Activated naive CD8-positive, alpha-beta T cell treated with anti-CD3 and anti-CD28 coated beads, Interleukin-2, amount 10 ng/mL, durations not matched to agents 7 days and 5 days (primary cell): ENCODE data around the gene SLC25A38. TPM values are rescaled to one million over a fixed set of nuclear protein-coding genes. Genes with fewer than 3 reads are reported as not detected.
A peak's percentile ranks its signal among the peaks of the same experiment; 100 is the strongest.
"Not testable (repeated sequence)": the region's sequence is repeated elsewhere in the genome, so short reads cannot be mapped to it uniquely, and the experiment has no call there.

Source experiments
- ATAC-seq: fragments of 150-1000 bp; cut with Tn5 transposase; one replicate; pipeline ENCODE4 v1.10.0; 2021; ENCODE audit warnings: low read depth, moderate library complexity
- POLR2A ChIA-PET: fragments of 350-600 bp; sonication (Branson Sonifier 250); formaldehyde crosslinking; loops from one replicate; lab custom pipeline; 2021; ENCODE audit warnings: antibody characterized with exemption; lab: Charles Lee
- DNase-seq: peaks from one replicate; pipeline ENCODE4 v3.0.0; 2021
- H3K27ac Mint-ChIP-seq: one replicate; pipeline ENCODE4 v1.8.0; 2022; ENCODE audit warnings: mild to moderate bottlenecking, mixed read lengths
- H3K27me3 Mint-ChIP-seq: one replicate; pipeline ENCODE4 v1.8.0; 2022; ENCODE audit warnings: mild to moderate bottlenecking, moderate library complexity, mixed read lengths
- H3K36me3 Mint-ChIP-seq: one replicate; pipeline ENCODE4 v1.8.0; 2021; ENCODE audit warnings: mild to moderate bottlenecking, mixed read lengths
- H3K4me1 Mint-ChIP-seq: one replicate; pipeline ENCODE4 v1.8.0; 2021; ENCODE audit warnings: mixed read lengths
- H3K4me3 Mint-ChIP-seq: one replicate; pipeline ENCODE4 v1.8.0; 2022; ENCODE audit warnings: mild to moderate bottlenecking, moderate library complexity, mixed read lengths
- H3K9me3 Mint-ChIP-seq: one replicate; pipeline ENCODE4 v1.8.0; 2021; ENCODE audit warnings: mixed read lengths
- total RNA-seq, 2 experiments: library from RNA; stranded (reverse); gene quantifications; one replicate each; pipeline ENCODE4 v1.2.3, GENCODE V29; 2021

SLC25A38 gene
- total RNA-seq, 2 experiments from 2014 or later = 46.0 to 46.1 TPM

DNA sequence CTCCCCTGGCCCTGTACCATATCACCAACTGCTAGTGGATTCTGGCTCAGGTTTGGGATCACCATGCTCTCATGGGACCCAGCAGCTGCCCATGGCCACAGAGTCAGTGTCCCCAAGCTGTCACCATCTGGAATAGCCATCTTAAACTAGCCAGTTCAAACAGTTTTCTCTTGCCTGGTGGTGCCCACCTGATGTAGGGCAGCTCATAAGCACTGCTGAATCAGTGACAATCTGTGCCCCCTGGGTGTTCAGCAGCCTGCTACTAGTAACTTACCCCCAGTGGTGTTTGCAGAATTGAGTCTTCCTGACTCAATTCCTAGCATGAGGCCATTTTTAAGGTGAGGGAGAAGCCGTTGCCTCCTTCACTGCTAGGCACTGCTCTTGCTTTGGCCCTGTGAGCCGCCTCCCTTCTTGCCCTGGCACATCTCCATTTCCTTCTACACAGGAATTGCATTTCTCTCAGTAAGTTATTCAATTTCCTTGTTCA, 31.3 kb downstream of the SLC25A38 start:
- Mint-ChIP-seq H3K36me3 (peaks cover 26% of the 10 kb centered on the region), H3K27ac (peak overlapping the region; percentile 35), H3K4me1 (peaks cover 23% of the 10 kb centered on the region), H3K9me3 (no peaks in the 10 kb centered on the region), H3K4me3 (no peak overlapping the region), H3K27me3 (no peaks in the 10 kb centered on the region)
- ATAC-seq = peak; percentile 19
- POLR2A ChIA-PET = interaction anchor here (1.9 to 2.4 kb wide), 2 partner anchors 8 to 30 kb away, joined by 5 to 6 read pairs; partner anchors contain the start of gene RPSA
- no peak for DNase-seq

- H3K4me1 Mint-ChIP-seq = peaks cover 17% of the 10 kb centered on the region
- DNase-seq, H3K27ac Mint-ChIP-seq, H3K4me3 Mint-ChIP-seq, H3K9me3 Mint-ChIP-seq, ATAC-seq, H3K27me3 Mint-ChIP-seq: not testable (repeated sequence)
- peaks cover 20% of the 10 kb centered on the region for H3K36me3 Mint-ChIP-seq
- POLR2A ChIA-PET = interaction anchor here (1.9 kb wide), 1 partner anchor 9 kb away, joined by 6 read pairs; the partner anchor contains the start of gene RPSA
These were observed 32.1 kb downstream of the SLC25A38 start for GRCh38 chr3:39415302-39415701.

- Mint-ChIP-seq H3K36me3 (peaks cover 19% of the 10 kb centered on the region), H3K9me3 (no peaks in the 10 kb centered on the region), H3K27me3 (no peaks in the 10 kb centered on the region), H3K4me3 (no peak overlapping the region), H3K4me1 (peaks cover 15% of the 10 kb centered on the region), H3K27ac (no peak overlapping the region)
- DNase-seq (no peak), ATAC-seq (peak; percentile 18)
- POLR2A ChIA-PET = interaction anchor here (0.7 kb wide), 1 partner anchor 1298 kb away, joined by 4 read pairs; no protein-coding TSS in a partner anchor
These were observed 32.8 kb downstream of the SLC25A38 start for GRCh38 chr3:39415983-39416382.

GRCh38 chr3:39416998-39417397, 33.8 kb downstream of the SLC25A38 start:
- H3K4me3 Mint-ChIP-seq, H3K27me3 Mint-ChIP-seq, H3K27ac Mint-ChIP-seq, H3K4me1 Mint-ChIP-seq, H3K9me3 Mint-ChIP-seq, DNase-seq, ATAC-seq: not testable (repeated sequence)
- peaks cover 11% of the 10 kb centered on the region for H3K36me3 Mint-ChIP-seq
- POLR2A ChIA-PET = interaction anchor here (0.5 kb wide), 1 partner anchor 79 kb away, joined by 7 read pairs; no protein-coding TSS in a partner anchor

- DNase-seq, H3K27ac Mint-ChIP-seq, ATAC-seq, H3K4me3 Mint-ChIP-seq, H3K27me3 Mint-ChIP-seq, H3K36me3 Mint-ChIP-seq, H3K9me3 Mint-ChIP-seq, POLR2A ChIA-PET, H3K4me1 Mint-ChIP-seq: not testable (repeated sequence)
These were observed 35.5 kb downstream of the SLC25A38 start for GRCh38 chr3:39418556-39419225.

DNA sequence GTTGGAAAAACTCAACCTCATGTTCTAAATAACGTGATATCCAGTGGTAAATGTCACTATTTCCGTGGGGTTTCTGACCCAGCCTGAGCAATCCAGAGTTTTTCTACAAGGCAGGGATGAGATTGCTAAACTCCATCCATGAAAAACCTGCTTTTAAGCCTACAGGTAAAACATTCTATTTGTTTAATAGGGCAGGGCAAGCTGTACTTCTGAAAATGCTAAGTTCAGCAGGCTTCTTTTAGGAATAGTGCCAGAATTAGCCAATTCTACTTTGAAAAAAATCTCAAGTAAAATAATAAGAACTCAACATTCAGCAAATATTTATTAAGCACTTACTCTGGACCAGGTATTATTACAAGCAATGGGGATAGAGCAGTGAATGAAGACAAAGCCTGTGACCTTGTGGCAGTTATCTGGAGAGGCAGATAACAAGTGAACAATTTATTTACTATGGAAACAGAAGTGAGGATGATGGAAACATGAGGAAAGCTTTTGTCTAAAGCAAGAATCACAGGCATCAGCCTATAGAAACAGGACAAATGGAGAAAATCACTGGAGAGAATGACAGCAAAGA, 36.7 kb downstream of the SLC25A38 start:
- no peaks in the 10 kb centered on the region for H3K9me3 Mint-ChIP-seq
- H3K27ac Mint-ChIP-seq = no peak overlapping the region
- H3K27me3 Mint-ChIP-seq = no peaks in the 10 kb centered on the region
- no peak overlapping the region for H3K4me3 Mint-ChIP-seq
- H3K36me3 Mint-ChIP-seq = peaks cover 1% of the 10 kb centered on the region
- no peak for ATAC-seq
- POLR2A ChIA-PET = no interaction called here
- DNase-seq = no peak
- no peaks in the 10 kb centered on the region for H3K4me1 Mint-ChIP-seq

DNA sequence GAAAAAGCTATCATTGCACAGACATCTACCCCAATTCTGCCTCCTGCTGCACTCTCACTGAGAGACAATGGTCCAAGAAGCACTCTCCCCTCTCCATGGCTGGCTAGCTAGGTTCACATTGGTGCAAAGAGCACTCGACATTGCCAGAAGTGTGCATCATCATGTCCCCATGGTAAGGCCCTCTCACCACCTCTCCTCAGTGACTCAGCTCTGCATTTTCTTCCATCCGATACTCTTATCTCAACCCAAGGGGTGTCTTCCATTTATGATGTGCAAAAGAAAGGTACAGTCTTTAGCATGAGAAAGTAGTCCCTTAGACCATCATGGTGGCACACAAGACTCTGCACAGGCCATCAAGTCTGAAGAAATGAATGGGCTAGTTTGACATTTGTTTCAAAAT, 37.4 kb downstream of the SLC25A38 start:
- ATAC-seq = no peak
- no peaks in the 10 kb centered on the region for H3K4me1 Mint-ChIP-seq
- POLR2A ChIA-PET = no interaction called here
- H3K36me3 Mint-ChIP-seq = peaks cover 1% of the 10 kb centered on the region
- DNase-seq = no peak
- H3K4me3 Mint-ChIP-seq = no peak overlapping the region
- H3K27ac Mint-ChIP-seq = no peak overlapping the region
- no peaks in the 10 kb centered on the region for H3K27me3 Mint-ChIP-seq
- H3K9me3 Mint-ChIP-seq = no peaks in the 10 kb centered on the region

DNA sequence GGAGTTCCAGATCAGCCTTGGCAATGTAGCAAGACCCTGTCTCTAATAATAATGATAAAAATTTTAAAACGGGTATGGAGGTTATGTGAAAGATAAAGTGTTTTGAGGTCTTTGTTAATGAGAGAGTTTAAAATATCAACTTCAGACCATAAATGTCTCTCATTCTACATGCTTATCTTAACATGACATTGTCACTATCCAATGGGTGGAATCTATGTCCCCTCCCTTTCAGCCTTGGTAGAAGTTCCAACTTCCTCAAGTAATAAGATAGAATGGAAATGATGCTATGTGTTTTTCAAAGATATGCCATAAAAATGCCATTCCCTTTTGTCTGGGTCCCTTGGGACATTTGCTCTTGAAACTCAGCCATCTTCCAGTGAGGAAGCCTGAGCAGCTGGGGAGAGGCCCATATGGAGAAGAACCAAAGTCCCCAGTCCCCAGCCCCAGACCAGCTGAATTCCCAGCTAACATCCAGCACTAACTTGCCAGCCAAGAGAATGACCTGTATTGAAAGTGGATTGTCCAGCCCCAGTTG, 40.3 kb downstream of the SLC25A38 start:
- DNase-seq (no peak), ATAC-seq (no peak)
- no peaks in the 10 kb centered on the region for H3K4me1 Mint-ChIP-seq
- no peak overlapping the region for H3K4me3 Mint-ChIP-seq
- no peaks in the 10 kb centered on the region for H3K36me3 Mint-ChIP-seq
- POLR2A ChIA-PET = interaction anchor here (0.9 kb wide), 1 partner anchor 14 kb away, joined by 6 read pairs; no protein-coding TSS in a partner anchor
- no peak overlapping the region for H3K27ac Mint-ChIP-seq
- no peaks in the 10 kb centered on the region for H3K9me3 Mint-ChIP-seq
- H3K27me3 Mint-ChIP-seq = no peaks in the 10 kb centered on the region

DNA sequence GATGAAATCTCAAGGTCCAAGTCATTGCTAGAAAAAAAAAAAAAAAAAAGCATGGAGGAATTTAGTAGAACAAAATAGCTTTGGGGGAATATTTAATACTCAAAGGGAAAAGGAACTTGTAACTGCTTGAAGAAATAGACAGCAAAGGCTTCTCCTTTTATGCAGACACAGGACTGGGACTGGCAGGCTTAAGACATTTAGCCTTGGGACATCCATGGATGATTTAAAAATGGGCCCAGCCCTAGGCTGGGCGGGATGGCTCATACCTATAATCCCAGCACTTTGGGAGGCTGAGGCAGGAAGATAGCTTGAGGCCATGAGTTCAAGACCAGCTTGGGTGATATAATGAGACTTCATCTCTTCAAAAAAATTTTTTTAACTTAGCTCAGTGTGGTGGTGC, 43.1 kb downstream of the SLC25A38 start:
- Mint-ChIP-seq H3K27me3 (peaks cover 10% of the 10 kb centered on the region), H3K4me3 (no peak overlapping the region), H3K27ac (no peak overlapping the region), H3K36me3 (no peaks in the 10 kb centered on the region), H3K4me1 (no peaks in the 10 kb centered on the region), H3K9me3 (no peaks in the 10 kb centered on the region)
- POLR2A ChIA-PET = no interaction called here
- ATAC-seq (no peak), DNase-seq (no peak)

DNA sequence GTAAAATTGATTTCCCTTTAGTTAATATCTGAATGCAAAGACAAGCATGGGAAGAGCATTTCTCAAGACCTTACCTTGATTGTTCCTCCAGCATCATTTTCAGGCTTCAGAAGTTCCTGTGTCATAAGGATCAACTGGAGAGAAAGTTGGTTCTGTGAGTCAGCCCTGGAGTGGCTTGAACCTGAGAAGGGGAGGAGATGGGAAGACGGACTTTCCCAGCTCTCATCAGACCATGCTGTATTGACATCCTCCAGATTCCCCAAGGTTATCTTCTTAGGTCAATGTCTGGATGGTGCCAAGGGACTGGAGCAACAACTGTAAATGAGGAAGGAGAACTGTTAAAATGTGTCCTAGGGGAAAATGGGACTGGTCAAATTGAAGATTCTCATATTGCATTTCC, 44.3 kb downstream of the SLC25A38 start:
- POLR2A ChIA-PET = interaction anchor here (0.6 kb wide), 1 partner anchor 111 kb away, joined by 3 read pairs; no protein-coding TSS in a partner anchor
- ATAC-seq (no peak), DNase-seq (no peak)
- Mint-ChIP-seq H3K4me1 (no peaks in the 10 kb centered on the region), H3K36me3 (no peaks in the 10 kb centered on the region), H3K9me3 (no peaks in the 10 kb centered on the region), H3K27ac (no peak overlapping the region), H3K27me3 (peaks cover 10% of the 10 kb centered on the region), H3K4me3 (no peak overlapping the region)

DNA sequence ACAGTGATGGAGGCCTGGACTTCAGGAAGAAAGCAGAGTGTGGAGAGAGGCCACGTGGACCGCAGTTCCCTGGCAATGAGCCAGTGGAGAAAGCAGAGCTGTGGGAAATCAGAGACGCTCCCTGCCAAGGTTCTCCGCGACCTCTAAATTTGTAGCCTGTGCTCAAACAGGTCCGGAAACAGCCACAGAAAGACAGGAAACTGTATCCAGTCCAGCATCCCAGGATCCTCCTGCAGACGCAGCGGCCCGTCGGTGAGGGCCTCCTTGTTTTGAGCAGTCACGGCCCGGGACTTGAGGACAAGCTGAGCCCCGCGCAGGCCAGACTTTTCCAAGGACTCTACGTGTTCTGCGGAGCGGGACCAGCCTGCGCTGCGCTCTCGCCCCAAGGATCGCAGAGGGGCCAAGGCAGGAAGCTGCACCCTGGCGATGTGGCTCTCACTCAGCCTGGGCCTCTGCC, 45.6 kb downstream of the SLC25A38 start:
- Mint-ChIP-seq H3K4me1 (peaks cover 1% of the 10 kb centered on the region), H3K36me3 (no peaks in the 10 kb centered on the region), H3K9me3 (no peaks in the 10 kb centered on the region), H3K27ac (no peak overlapping the region), H3K4me3 (no peak overlapping the region), H3K27me3 (peaks cover 10% of the 10 kb centered on the region)
- POLR2A ChIA-PET = no interaction called here
- DNase-seq (no peak), ATAC-seq (no peak)

GRCh38 chr3:39429466-39429865, 46.3 kb downstream of the SLC25A38 start:
- POLR2A ChIA-PET = no interaction called here
- DNase-seq = no peak
- ATAC-seq = no peak
- Mint-ChIP-seq H3K27me3 (peaks cover 10% of the 10 kb centered on the region), H3K4me1 (peaks cover 2% of the 10 kb centered on the region), H3K9me3 (no peaks in the 10 kb centered on the region), H3K36me3 (no peaks in the 10 kb centered on the region), H3K27ac (no peak overlapping the region), H3K4me3 (no peak overlapping the region)

- Mint-ChIP-seq H3K9me3 (no peaks in the 10 kb centered on the region), H3K4me3 (no peak overlapping the region), H3K4me1 (peaks cover 2% of the 10 kb centered on the region), H3K36me3 (no peaks in the 10 kb centered on the region), H3K27me3 (peaks cover 10% of the 10 kb centered on the region), H3K27ac (no peak overlapping the region)
- POLR2A ChIA-PET = no interaction called here
- DNase-seq (no peak), ATAC-seq (no peak)
These were observed 49.2 kb downstream of the SLC25A38 start for GRCh38 chr3:39432342-39432741.
